22Rv1 (cell line): Measurements from ENCODE around the gene ASB2.

Experiments
- H3K27ac ChIP-seq: fragments of 450-650 bp; 2 replicates; pipeline ENCODE4 v1.5.1; 2017
- ZFX ChIP-seq: fragments of 450-650 bp; IDR thresholded peaks from 2 replicates; pipeline ENCODE4 v1.6.1; 2017; ENCODE audit warnings: antibody characterized with exemption, borderline replicate concordance
- TF ChIP-seq, protein P1 (sequence below): fragments of 450-650 bp; IDR thresholded peaks from 2 replicates; pipeline ENCODE4 v1.5.1; 2017; ENCODE audit warnings: mild to moderate bottlenecking

Gene ASB2

DNA sequence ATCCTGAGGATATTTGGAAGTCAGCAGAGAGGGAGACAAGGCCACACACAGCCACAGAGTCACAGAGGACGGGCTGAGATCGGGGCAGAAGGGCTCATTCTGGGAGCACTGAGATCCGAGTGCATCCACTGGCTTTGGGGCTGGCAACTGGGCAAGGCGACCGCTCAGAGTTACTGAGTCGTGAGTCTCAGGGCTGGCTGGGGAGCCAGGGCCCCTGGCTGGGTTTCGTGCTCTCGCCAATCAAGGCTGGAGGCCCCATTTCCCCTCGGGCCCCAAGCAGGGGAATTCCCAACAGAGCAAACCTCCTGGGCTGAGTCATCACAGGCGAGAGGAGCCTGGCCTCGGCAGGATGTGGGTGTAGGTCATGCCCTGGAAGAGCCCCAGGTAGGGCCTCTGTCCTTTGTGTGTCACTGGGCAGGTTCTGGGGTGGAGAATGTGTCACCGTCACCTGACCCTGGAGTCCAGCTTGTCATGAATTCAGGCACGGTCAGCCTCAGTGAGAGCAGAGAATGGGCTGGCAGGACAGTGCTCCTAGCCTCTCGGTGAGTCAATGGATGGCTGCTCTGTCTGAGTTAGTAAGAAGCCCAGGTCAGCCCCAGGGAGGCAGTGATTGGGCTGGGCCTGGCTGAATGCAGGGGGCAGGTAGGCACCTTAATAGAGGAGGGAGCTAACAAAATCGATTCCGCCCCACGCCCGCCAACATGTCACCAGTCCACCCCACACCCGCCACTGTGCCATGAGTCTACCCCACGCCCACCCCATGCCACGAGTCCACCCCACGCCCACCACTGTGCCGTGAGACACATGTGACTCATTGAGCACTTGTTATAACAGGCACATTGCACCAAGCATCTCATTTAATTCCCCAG lies 16.9 kb downstream of the ASB2 start:
- H3K27ac ChIP-seq, result no peak overlapping the region
- TF ChIP-seq, protein P1, sequence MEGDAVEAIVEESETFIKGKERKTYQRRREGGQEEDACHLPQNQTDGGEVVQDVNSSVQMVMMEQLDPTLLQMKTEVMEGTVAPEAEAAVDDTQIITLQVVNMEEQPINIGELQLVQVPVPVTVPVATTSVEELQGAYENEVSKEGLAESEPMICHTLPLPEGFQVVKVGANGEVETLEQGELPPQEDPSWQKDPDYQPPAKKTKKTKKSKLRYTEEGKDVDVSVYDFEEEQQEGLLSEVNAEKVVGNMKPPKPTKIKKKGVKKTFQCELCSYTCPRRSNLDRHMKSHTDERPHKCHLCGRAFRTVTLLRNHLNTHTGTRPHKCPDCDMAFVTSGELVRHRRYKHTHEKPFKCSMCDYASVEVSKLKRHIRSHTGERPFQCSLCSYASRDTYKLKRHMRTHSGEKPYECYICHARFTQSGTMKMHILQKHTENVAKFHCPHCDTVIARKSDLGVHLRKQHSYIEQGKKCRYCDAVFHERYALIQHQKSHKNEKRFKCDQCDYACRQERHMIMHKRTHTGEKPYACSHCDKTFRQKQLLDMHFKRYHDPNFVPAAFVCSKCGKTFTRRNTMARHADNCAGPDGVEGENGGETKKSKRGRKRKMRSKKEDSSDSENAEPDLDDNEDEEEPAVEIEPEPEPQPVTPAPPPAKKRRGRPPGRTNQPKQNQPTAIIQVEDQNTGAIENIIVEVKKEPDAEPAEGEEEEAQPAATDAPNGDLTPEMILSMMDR, result no peak
- TF ChIP-seq ZFX, result no peak

GRCh38 chr14:93958567-93959238 lies 17.7 kb downstream of the ASB2 start:
- no peak for TF ChIP-seq ZFX
- TF ChIP-seq, protein P1, result no peak
- no peak overlapping the region for H3K27ac ChIP-seq

DNA sequence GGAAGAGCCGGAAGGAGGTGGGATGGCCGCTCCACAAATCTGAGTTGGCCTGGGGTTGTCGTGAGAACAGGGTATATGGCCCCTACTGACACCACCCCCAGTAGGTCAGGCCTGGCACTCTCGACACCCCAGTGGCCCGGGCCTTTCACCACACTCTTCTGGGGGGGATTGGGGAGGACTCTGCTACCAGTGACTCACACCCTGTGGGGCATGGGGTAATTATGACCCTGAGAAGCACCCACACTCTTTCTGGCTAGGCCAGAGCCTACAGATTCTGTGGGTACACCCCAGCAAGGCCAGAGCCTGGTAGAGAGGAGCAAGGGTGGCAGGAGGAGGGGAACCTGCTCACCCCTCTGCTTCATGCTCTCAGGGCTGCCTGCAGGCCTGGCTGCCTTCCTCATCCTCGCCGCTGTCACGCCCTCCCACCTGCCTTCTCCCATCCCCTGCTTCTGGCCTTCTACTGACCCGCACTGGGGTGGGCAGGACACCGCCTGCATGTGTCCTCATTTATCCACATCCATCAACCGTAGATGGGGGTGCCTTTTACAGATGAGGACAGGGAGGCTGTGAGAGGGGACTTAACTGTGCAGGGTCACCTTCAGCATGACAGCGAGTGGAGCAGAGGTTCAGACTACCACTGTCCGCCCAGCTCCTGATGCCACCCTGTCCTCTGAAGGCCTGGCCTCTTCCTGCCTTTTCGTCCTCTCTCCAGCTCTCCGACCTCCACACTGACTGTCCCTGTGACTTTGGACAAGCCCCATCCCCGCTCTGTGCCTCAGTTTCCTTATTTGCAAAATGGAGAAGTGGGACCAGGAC lies 18.4 kb downstream of the ASB2 start:
- TF ChIP-seq, protein P1, result no peak
- TF ChIP-seq ZFX, result no peak
- H3K27ac ChIP-seq, result no peak overlapping the region

DNA sequence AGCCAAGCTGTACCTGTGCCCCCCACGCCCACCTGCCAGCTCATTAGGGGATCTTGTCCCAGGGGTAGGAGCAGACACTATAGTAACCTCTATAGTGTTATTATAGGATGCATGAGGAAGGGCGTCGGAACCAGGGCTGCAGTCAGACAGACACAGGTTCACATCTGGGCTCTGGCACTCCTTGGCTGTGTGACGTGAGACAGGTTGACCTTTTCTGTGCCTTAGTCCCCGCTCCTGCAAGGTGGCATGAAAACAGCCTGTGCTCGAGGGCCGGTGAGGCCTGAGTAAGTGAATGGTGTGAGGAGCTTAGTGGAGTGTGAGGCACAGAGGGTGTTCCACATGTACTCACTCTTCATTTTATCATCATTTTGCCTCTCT lies 19.0 kb downstream of the ASB2 start:
- H3K27ac ChIP-seq, result no peak overlapping the region
- TF ChIP-seq ZFX, result no peak
- TF ChIP-seq, protein P1, result no peak

DNA sequence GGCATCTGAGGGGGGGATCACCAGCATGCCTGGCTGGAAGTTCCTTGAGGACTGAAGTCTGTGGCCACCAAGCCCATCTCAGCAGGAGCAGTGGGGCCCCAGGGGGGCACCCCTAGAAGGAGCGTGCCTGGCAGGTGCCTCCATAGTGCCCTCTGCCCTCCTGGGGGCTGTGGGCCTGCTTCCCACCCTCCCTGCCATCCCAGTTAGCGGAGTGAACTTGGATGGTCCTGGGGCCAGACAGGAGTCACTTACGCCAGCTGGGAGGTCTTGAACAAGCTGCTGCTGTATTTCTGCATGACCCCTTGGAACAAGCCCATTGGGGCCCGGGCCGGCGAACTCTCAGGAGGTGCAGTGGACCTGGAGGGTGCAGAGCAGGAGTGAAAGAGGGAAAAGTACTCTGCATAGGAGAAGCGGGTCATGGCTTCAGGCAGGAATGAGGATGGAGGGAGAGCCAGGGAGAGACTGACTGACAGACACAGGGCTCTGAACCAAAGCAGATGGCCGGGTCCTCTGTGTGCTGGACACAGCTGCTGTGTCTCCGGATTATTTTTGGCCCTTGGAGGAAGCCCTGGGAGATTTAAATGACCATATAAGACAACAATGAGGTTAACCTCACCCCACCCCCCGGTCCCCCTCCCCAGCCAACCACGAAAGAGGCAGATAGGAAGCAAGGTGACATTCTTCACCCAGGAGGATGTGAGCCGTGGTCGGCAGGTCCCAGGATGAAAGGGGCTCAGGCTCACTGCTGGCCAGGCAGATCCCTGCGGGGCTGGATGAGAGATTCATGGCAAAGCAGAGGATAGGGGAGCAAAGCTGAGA lies 19.6 kb downstream of the ASB2 start:
- no peak overlapping the region for H3K27ac ChIP-seq
- TF ChIP-seq, protein P1, result no peak
- TF ChIP-seq ZFX, result no peak

- no peak for TF ChIP-seq ZFX
- TF ChIP-seq, protein P1, result no peak
- H3K27ac ChIP-seq, result no peak overlapping the region
Observed at GRCh38 chr14:93955850-93956481, 20.4 kb downstream of the ASB2 start.
